Measurements from ENCODE around the gene RAB33B.
A peak's percentile ranks its signal among the peaks of the same experiment; 100 is the strongest.

DNA sequence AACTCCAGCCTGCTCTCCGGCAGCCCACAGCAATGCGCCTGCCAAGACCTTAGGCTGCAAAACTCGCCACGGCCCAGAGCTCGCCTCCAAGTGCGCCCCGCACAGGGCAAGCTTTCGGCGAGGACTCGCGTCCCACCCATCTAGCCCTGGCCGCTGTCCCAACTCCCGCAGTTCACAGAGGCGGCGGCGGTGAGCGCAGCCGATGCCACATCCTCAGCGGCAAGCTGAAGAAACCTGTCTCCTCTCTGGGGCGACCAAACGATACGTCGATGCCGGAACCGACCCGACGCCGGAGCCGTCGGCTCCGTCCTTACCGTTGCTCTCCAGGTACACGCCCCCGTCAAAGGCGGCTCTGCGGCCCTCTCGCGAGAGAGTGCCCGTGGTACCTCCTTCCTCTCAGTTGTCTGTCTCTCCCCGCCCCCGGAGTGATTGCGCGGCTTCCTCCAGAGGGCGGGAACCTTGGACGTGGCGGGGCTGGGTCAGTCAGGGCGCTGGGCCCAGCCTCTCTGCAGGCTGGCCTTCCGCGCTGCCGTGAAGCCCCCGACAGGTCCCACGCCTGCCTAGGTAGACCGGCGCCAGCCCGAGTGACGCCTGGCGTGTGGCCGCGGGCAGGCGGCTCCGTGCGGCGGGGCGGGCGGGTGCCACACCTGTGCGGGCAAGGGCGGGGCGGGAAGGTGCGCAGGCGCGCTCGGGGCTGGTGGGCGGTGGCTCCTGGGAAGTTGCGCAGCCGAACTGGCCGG, 380 bp upstream of the RAB33B start:
- TF ChIP-seq, protein P1, sequence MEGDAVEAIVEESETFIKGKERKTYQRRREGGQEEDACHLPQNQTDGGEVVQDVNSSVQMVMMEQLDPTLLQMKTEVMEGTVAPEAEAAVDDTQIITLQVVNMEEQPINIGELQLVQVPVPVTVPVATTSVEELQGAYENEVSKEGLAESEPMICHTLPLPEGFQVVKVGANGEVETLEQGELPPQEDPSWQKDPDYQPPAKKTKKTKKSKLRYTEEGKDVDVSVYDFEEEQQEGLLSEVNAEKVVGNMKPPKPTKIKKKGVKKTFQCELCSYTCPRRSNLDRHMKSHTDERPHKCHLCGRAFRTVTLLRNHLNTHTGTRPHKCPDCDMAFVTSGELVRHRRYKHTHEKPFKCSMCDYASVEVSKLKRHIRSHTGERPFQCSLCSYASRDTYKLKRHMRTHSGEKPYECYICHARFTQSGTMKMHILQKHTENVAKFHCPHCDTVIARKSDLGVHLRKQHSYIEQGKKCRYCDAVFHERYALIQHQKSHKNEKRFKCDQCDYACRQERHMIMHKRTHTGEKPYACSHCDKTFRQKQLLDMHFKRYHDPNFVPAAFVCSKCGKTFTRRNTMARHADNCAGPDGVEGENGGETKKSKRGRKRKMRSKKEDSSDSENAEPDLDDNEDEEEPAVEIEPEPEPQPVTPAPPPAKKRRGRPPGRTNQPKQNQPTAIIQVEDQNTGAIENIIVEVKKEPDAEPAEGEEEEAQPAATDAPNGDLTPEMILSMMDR (IDR thresholded peaks at IDR 0.05; ENCODE audit: low read length): 0 out of 2 replicates have a peak, but pooled peaks have one; percentile 32
- TF ChIP-seq EZH2 (IDR thresholded peaks at IDR 0.05; ENCODE audit: borderline replicate concordance, low read length): no peak

Measured in OCI-LY1 (cell line).